BJ (cell line): Measurements from ENCODE around the gene DRGX. TPM values are rescaled to one million over a fixed set of nuclear protein-coding genes. Genes with fewer than 3 reads are reported as not detected.

Experiments
- CTCF ChIA-PET: fragments of 350-600 bp; formaldehyde crosslinking; extraction: SDS; loops from one replicate; lab custom pipeline; 2021; ENCODE audit warnings: antibody characterized with exemption, inconsistent platforms; lab: Yijun Ruan, JAX
- POLR2A ChIA-PET: fragments of 300-600 bp; sonication (Branson Sonifier 250); formaldehyde crosslinking; extraction: SDS; loops from one replicate; lab custom pipeline; 2021; ENCODE audit warnings: antibody characterized with exemption; lab: Charles Lee
- DNase-seq: peaks from one replicate; pipeline ENCODE4 v3.0.0-alpha.2; 2011; ENCODE audit warnings: low read depth
- H3K27me3 ChIP-seq: 2 replicates; pipeline ENCODE4 v1.6.0; 2011; ENCODE audit warnings: low read length; ENCODE audit not compliant: control insufficient read depth, insufficient read depth
- H3K36me3 ChIP-seq: 2 replicates; pipeline ENCODE4 v1.5.1; 2011; ENCODE audit warnings: low read length; ENCODE audit not compliant: control insufficient read depth, insufficient read depth
- H3K4me3 ChIP-seq: 2 replicates; pipeline ENCODE4 v1.5.1; 2011; ENCODE audit warnings: low read depth, mild to moderate bottlenecking, control low read depth, low read length
- CTCF ChIP-seq: IDR thresholded peaks from 2 replicates; pipeline ENCODE4 v1.5.1; 2011; ENCODE audit warnings: low read depth, mild to moderate bottlenecking, control low read depth, inconsistent platforms, low read length, moderate library complexity; ENCODE audit not compliant: insufficient read depth
- polyA plus RNA-seq: library from polyadenylated mRNA; depleted of rRNA; stranded (reverse); fragments of >200 nt; gene quantifications from 2 replicates; pipeline ENCODE4 v1.2.3, GENCODE V29; 2011

Gene DRGX
- polyA plus RNA-seq, 1 experiment = 0.06 TPM

- H3K4me3 ChIP-seq = no peak overlapping the region
- no peak for TF ChIP-seq CTCF
- no peaks in the 10 kb centered on the region; the same call in 1 of the 2 replicates for H3K27me3 ChIP-seq
- CTCF ChIA-PET = no interaction called here
- POLR2A ChIA-PET = no interaction called here
- no peaks in the 10 kb centered on the region for H3K36me3 ChIP-seq
- DNase-seq = no peak
These were observed 36.3 kb downstream of the DRGX start for GRCh38 chr10:49359349-49360270.

GRCh38 chr10:49357910-49358309, 38.0 kb downstream of the DRGX start:
- no peaks in the 10 kb centered on the region for H3K36me3 ChIP-seq
- H3K27me3 ChIP-seq = no peaks in the 10 kb centered on the region; the same call in 1 of the 2 replicates
- DNase-seq = no peak
- no peak overlapping the region for H3K4me3 ChIP-seq
- ChIA-PET POLR2A (no interaction called here), CTCF (no interaction called here)
- no peak for TF ChIP-seq CTCF

- Histone ChIP-seq H3K27me3 (no peaks in the 10 kb centered on the region; the same call in 1 of the 2 replicates), H3K36me3 (no peaks in the 10 kb centered on the region), H3K4me3 (no peak overlapping the region)
- DNase-seq = no peak
- ChIA-PET CTCF (no interaction called here), POLR2A (no interaction called here)
- no peak for TF ChIP-seq CTCF
These were observed 38.9 kb downstream of the DRGX start for GRCh38 chr10:49356944-49357343.

GRCh38 chr10:49356181-49356580, 39.7 kb downstream of the DRGX start:
- Histone ChIP-seq H3K27me3 (no peaks in the 10 kb centered on the region; the same call in 1 of the 2 replicates), H3K4me3 (no peak overlapping the region), H3K36me3 (no peaks in the 10 kb centered on the region)
- ChIA-PET POLR2A (no interaction called here), CTCF (no interaction called here)
- no peak for DNase-seq
- TF ChIP-seq CTCF = no peak

GRCh38 chr10:49355221-49355620, 40.7 kb downstream of the DRGX start:
- ChIA-PET POLR2A (no interaction called here), CTCF (no interaction called here)
- Histone ChIP-seq H3K36me3 (no peaks in the 10 kb centered on the region), H3K27me3 (no peaks in the 10 kb centered on the region; the same call in 1 of the 2 replicates), H3K4me3 (no peak overlapping the region)
- no peak for TF ChIP-seq CTCF
- no peak for DNase-seq
